Muscle layer of duodenum (tissue), 2 donors: Measurements from ENCODE around the gene ITGAD.
"Not testable (repeated sequence)": the region's sequence is repeated elsewhere in the genome, so short reads cannot be mapped to it uniquely, and the experiment has no call there.

Source experiments
- H3K27ac ChIP-seq: one replicate; pipeline ENCODE4 v1.7.0; 2013; ENCODE audit warnings: mild to moderate bottlenecking, low read length
- H3K27me3 ChIP-seq: one replicate; pipeline ENCODE4 v1.7.0; 2013; ENCODE audit warnings: low read depth, mild to moderate bottlenecking, control low read depth, low read length
- H3K36me3 ChIP-seq, 2 donors: one replicate each; pipeline ENCODE4 v1.7.0; 2013; ENCODE audit warnings: low read length in 2 of 2, control low read depth in 1 of 2, mild to moderate bottlenecking in 1 of 2; ENCODE audit not compliant: insufficient read depth in 2 of 2, control insufficient read depth in 1 of 2
- H3K4me1 ChIP-seq, 2 donors: one replicate each; pipeline ENCODE4 v1.7.0; 2013; ENCODE audit warnings: low read length in 2 of 2, mild to moderate bottlenecking in 2 of 2, control low read depth in 1 of 2, moderate library complexity in 1 of 2; ENCODE audit not compliant: insufficient read depth in 2 of 2, control insufficient read depth in 1 of 2
- H3K4me3 ChIP-seq, 2 donors: one replicate each; pipeline ENCODE4 v1.7.0; 2013; ENCODE audit warnings: low read length in 2 of 2, low read depth in 1 of 2, mild to moderate bottlenecking in 1 of 2
- H3K9me3 ChIP-seq, 2 donors: one replicate each; pipeline ENCODE4 v1.7.0; 2013; ENCODE audit warnings: low read length in 2 of 2, control low read depth in 1 of 2, mild to moderate bottlenecking in 1 of 2; ENCODE audit not compliant: control insufficient read depth in 1 of 2
- donor health status: healthy.

Gene ITGAD

DNA sequence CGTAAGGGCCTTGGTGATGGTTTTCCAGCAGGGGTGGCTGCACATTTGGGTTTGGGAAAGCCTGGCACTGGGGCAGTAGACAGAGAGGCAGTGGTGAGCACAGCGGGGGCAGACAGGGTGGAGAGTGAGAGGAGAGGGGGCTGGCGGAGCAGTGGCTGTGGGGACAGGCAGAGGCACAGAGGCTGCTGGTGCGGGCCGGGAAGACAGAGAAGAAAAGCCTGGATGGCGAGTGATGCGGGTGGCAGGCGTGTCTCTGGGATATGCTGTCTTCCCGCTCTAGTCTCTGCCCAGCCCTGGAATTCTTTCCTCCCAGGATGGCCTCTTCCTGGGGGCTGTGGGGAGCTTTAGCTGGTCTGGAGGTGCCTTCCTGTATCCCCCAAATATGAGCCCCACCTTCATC, 16.9 kb downstream of the ITGAD start:
- H3K9me3 ChIP-seq, result no peaks in the 10 kb centered on the region
- H3K36me3 ChIP-seq, result no peaks in the 10 kb centered on the region
- H3K4me1 ChIP-seq, result no peaks in the 10 kb centered on the region
- no peak overlapping the region for H3K4me3 ChIP-seq
- no peaks in the 10 kb centered on the region for H3K27me3 ChIP-seq
- no peak overlapping the region for H3K27ac ChIP-seq

DNA sequence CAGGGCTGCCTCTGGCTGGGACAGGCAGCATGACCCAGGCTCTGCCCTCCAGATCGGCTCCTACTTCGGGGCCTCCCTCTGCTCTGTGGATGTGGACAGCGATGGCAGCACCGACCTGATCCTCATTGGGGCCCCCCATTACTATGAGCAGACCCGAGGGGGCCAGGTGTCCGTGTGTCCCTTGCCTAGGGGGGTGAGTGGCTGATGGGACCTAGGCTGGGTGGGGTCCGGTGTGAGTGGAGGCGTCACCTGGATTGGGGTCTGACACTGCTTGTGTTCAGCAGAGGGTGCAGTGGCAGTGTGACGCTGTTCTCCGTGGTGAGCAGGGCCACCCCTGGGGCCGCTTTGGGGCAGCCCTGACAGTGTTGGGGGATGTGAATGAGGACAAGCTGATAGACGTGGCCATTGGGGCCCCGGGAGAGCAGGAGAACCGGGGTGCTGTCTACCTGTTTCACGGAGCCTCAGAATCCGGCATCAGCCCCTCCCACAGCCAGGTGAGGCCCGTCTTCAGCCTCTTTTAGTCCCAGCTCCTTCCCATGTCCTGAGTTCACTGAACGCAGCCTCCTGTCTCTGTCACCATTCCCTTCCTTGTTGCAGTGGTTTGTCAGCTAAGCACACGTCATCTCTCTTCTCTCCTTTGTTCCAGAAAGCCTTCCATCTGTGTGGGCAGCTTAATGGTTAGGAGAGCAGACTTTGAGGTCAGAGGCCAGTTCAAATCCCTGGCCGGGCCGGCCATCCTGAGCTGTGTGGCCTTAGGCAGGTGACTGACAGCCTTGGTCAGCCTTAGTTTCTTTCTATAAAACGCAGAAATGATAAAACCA, 18.1 kb downstream of the ITGAD start:
- Histone ChIP-seq H3K36me3 (no peaks in the 10 kb centered on the region), H3K27ac (no peak overlapping the region), H3K4me1 (no peaks in the 10 kb centered on the region), H3K9me3 (no peaks in the 10 kb centered on the region), H3K27me3 (no peaks in the 10 kb centered on the region), H3K4me3 (no peak overlapping the region)

DNA sequence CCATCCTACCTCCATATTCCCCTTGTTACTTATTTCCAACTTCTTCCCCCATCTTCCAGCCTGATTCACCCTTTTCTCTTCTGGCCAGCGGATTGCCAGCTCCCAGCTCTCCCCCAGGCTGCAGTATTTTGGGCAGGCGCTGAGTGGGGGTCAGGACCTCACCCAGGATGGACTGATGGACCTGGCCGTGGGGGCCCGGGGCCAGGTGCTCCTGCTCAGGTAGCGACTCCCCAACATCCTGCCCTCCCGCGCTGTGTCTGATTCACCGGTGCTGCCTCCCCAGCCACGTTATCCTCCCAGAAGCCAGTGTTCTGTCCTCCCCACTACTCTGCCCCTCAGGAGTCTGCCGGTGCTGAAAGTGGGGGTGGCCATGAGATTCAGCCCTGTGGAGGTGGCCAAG, 19.6 kb downstream of the ITGAD start:
- no peaks in the 10 kb centered on the region for H3K4me1 ChIP-seq
- H3K27me3 ChIP-seq, result no peaks in the 10 kb centered on the region
- H3K4me3 ChIP-seq, result no peak overlapping the region
- no peaks in the 10 kb centered on the region for H3K9me3 ChIP-seq
- no peaks in the 10 kb centered on the region for H3K36me3 ChIP-seq
- no peak overlapping the region for H3K27ac ChIP-seq

DNA sequence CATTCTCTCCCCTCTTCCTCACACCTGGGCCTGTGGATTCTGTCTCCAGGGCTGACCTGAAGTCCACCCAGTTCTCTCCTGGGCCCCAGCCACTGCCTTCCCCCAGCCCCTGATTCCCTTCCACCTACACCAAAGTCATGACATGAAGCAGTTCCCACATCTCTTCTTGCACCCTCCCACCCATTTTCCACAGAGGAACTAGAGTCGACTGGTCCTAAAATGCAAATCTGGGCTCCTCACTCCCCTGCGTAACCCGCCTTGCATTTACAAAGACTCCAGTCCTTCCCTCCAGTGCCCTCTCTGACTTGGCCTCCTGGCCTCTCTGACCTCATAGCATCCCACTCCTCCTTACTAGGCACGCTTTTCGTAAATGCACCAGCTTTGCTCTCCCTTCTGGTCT, 20.2 kb downstream of the ITGAD start:
- Histone ChIP-seq H3K4me1 (no peaks in the 10 kb centered on the region), H3K9me3 (no peaks in the 10 kb centered on the region), H3K36me3 (no peaks in the 10 kb centered on the region), H3K4me3 (no peak overlapping the region), H3K27me3 (no peaks in the 10 kb centered on the region), H3K27ac (no peak overlapping the region)

DNA sequence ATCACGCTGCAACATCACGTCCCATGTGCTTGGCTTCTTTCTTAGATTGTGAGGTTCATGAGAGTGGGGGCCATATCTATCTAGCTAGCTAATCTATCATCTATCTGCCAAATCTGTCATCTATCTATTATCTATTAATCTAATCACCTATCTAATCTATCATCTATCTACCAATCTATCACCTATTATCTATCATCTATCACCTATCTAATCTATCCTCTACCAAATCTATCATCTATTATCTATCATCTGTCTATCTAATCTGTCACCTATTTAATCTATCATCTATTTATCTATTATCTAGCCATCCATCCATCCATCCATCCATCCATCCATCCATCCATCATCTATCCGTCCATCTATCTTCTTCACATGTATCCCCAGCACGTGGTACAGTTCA, 20.8 kb downstream of the ITGAD start:
- no peaks in the 10 kb centered on the region for H3K4me1 ChIP-seq
- no peaks in the 10 kb centered on the region for H3K27me3 ChIP-seq
- no peaks in the 10 kb centered on the region for H3K9me3 ChIP-seq
- H3K27ac ChIP-seq, result no peak overlapping the region
- no peak overlapping the region for H3K4me3 ChIP-seq
- H3K36me3 ChIP-seq, result no peaks in the 10 kb centered on the region

DNA sequence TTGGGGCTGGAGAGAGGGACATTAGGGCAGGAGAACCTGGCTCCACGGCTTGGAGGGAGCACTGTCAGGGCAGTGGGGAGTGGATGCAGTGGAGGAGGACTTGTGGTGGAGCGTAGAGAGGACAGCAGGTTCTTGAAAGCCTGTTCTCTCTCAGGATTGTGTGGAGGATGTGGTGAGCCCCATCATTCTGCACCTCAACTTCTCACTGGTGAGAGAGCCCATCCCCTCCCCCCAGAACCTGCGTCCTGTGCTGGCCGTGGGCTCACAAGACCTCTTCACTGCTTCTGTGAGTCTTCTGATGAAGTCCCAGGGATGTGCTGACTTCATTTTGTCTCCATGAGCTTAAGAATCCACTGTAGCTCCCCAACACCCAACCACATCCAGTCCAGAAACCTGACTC, 21.6 kb downstream of the ITGAD start:
- Histone ChIP-seq H3K9me3 (no peaks in the 10 kb centered on the region), H3K27ac (no peak overlapping the region), H3K27me3 (no peaks in the 10 kb centered on the region)

DNA sequence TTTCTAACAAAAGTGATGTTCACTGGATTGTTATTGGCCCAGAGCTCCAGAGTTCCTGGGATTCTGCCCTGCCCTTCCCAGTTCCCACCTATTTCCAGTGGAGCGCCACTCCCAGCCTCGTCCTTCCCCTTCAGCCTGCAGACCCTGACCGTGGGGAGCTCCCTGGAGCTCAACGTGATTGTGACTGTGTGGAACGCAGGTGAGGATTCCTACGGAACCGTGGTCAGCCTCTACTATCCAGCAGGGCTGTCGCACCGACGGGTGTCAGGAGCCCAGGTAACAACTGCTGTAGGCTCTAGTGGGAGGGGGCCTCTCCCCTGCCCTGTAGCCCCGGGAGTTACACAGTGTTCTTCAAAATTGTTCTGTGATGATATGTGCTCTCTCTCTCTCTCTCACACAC, 23.2 kb downstream of the ITGAD start:
- no peaks in the 10 kb centered on the region for H3K4me1 ChIP-seq

More for the DNA sequence above, 21.6 kb downstream of the ITGAD start:
- no peaks in the 10 kb centered on the region for H3K36me3 ChIP-seq
- H3K4me3 ChIP-seq, result no peak overlapping the region
- no peaks in the 10 kb centered on the region for H3K4me1 ChIP-seq

GRCh38 chr16:31417036-31417435, 23.9 kb downstream of the ITGAD start:
- H3K36me3 ChIP-seq, result not testable (repeated sequence)

More for the DNA sequence above, 23.2 kb downstream of the ITGAD start:
- no peaks in the 10 kb centered on the region for H3K27me3 ChIP-seq
- no peak overlapping the region for H3K4me3 ChIP-seq
- H3K27ac ChIP-seq, result no peak overlapping the region
- H3K9me3 ChIP-seq, result no peaks in the 10 kb centered on the region
- no peaks in the 10 kb centered on the region for H3K36me3 ChIP-seq

DNA sequence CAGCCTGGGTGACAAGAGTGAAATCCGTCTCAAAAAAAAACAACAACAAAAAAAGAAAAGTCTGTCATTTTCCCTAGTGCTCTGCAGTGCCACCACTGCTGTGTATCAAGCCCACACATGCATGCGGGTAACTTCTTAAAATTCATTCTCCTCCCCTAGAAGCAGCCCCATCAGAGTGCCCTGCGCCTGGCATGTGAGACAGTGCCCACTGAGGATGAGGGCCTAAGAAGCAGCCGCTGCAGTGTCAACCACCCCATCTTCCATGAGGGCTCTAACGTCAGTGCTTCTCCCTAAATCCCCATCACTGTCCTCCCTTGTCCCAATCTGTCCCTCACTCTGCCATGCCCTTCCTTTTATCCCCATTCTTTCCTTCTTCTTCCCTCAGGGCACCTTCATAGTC, 24.8 kb downstream of the ITGAD start:
- H3K27ac ChIP-seq, result no peak overlapping the region
- no peaks in the 10 kb centered on the region for H3K36me3 ChIP-seq
- no peaks in the 10 kb centered on the region for H3K4me1 ChIP-seq
- no peak overlapping the region for H3K4me3 ChIP-seq
- no peaks in the 10 kb centered on the region for H3K27me3 ChIP-seq
- H3K9me3 ChIP-seq, result no peaks in the 10 kb centered on the region

More at GRCh38 chr16:31417036-31417435, 23.9 kb downstream of the ITGAD start:
- H3K27me3 ChIP-seq, H3K4me1 ChIP-seq, H3K9me3 ChIP-seq, H3K27ac ChIP-seq, H3K4me3 ChIP-seq: not testable (repeated sequence)

DNA sequence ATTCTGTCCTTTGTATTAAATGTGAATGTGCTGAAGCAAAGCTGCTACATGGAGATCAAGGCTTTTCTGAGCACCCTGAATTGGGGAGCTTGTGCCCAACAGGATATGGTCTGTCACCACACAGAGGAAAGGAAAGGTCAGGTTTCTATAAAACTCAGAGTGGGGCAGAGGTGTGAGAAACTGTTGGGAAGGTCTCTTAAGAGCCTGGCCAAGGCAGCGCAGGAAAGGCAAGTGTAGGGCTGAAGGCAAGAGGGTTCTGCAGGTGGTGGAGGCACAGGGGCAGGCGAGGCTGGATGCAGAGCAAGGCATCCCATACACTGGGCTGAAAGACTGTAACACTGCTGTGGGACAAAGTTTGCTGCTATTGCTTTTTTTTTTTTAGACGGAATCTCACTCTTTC, 26.9 kb downstream of the ITGAD start:
- Histone ChIP-seq H3K36me3 (no peaks in the 10 kb centered on the region), H3K9me3 (no peaks in the 10 kb centered on the region), H3K4me3 (no peak overlapping the region), H3K4me1 (no peaks in the 10 kb centered on the region), H3K27me3 (no peaks in the 10 kb centered on the region), H3K27ac (no peak overlapping the region)

GRCh38 chr16:31421587-31421986, 28.5 kb downstream of the ITGAD start:
- Histone ChIP-seq H3K9me3 (no peaks in the 10 kb centered on the region), H3K36me3 (no peaks in the 10 kb centered on the region), H3K27me3 (no peaks in the 10 kb centered on the region), H3K4me1 (no peaks in the 10 kb centered on the region), H3K4me3 (no peak overlapping the region), H3K27ac (no peak overlapping the region)

DNA sequence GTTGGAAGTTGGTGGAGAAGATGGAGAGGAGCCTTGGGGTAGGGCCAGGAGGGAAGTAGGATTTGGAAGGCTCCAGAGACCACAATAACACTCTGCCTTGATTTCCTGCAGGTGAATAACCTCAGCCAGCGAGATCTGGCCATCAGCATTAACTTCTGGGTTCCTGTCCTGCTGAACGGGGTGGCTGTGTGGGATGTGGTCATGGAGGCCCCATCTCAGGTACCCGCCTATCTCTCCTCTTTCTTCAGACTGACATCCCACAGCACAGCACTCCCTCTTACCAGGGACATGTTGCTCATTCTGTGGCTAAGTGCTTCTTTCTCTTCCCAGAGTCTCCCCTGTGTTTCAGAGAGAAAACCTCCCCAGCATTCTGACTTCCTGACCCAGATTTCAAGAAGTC, 30.1 kb downstream of the ITGAD start:
- H3K4me1 ChIP-seq, result peaks cover 0 to 8% of the 10 kb centered on the region in 2 donors
- H3K4me3 ChIP-seq, result no peak overlapping the region
- H3K27me3 ChIP-seq, result no peaks in the 10 kb centered on the region
- H3K27ac ChIP-seq, result no peak overlapping the region
- H3K36me3 ChIP-seq, result no peaks in the 10 kb centered on the region
- no peaks in the 10 kb centered on the region for H3K9me3 ChIP-seq
